ENCODE data around the gene CANX.

CANX gene

GRCh38 chr5:179766021-179766725 is 67.4 kb downstream of the CANX start:
- POLR2A ChIA-PET = interaction anchor here (0.8 to 1.2 kb wide), 3 partner anchors 9 to 33 kb away, joined by 3 to 4 read pairs (median 3); no protein-coding TSS in a partner anchor
- TF ChIP-seq CTCF (IDR thresholded peaks at IDR 0.05; ENCODE audit: insufficient read depth, low read length, missing control alignments) = no peak
- CTCF ChIA-PET = interaction anchor here (0.6 to 4.9 kb wide), 6 partner anchors 10 to 30 kb away, joined by 3 to 42 read pairs (median 4); no protein-coding TSS in a partner anchor
- no peak for DNase-seq (ENCODE audit: low read depth, low spot score)
- H3K4me3 ChIP-seq (ENCODE audit: low read depth, low read length) = no peak overlapping the region

- POLR2A ChIA-PET = interaction anchor here (0.8 to 1.2 kb wide), 2 partner anchors 9 to 14 kb away, joined by 3 to 4 read pairs; no protein-coding TSS in a partner anchor
Measured at GRCh38 chr5:179766726-179767455, 68.1 kb downstream of the CANX start.

GRCh38 chr5:179767496-179768100 is 68.8 kb downstream of the CANX start:
- ChIA-PET CTCF (interaction anchor here (0.5 to 2.3 kb wide), 8 partner anchors 9 to 31 kb away, joined by 3 to 6 read pairs (median 4); partner anchors contain the start of gene LTC4S), POLR2A (interaction anchor here (0.8 to 1.2 kb wide), 2 partner anchors 8 to 13 kb away, joined by 3 to 4 read pairs; no protein-coding TSS in a partner anchor)
- no peak for DNase-seq (ENCODE audit: low read depth, low spot score)
- TF ChIP-seq CTCF (IDR thresholded peaks at IDR 0.05; ENCODE audit: insufficient read depth, low read length, missing control alignments) = no peak
- no peak overlapping the region for H3K4me3 ChIP-seq (ENCODE audit: low read depth, low read length)

More at GRCh38 chr5:179766726-179767455, 68.1 kb downstream of the CANX start:
- no peak for TF ChIP-seq CTCF (IDR thresholded peaks at IDR 0.05; ENCODE audit: insufficient read depth, low read length, missing control alignments)
- H3K4me3 ChIP-seq (ENCODE audit: low read depth, low read length) = no peak overlapping the region
- no peak for DNase-seq (ENCODE audit: low read depth, low spot score)
- CTCF ChIA-PET = interaction anchor here (0.5 to 2.3 kb wide), 10 partner anchors 9 to 30 kb away, joined by 3 to 6 read pairs (median 4); partner anchors contain the start of gene LTC4S

- TF ChIP-seq CTCF (IDR thresholded peaks at IDR 0.05; ENCODE audit: insufficient read depth, low read length, missing control alignments) = no peak
- POLR2A ChIA-PET = no interaction called here
- DNase-seq (ENCODE audit: low read depth, low spot score) = no peak
- CTCF ChIA-PET = interaction anchor here (1.0 to 2.3 kb wide), 3 partner anchors 13 to 28 kb away, joined by 3 to 6 read pairs (median 6); no protein-coding TSS in a partner anchor
- H3K4me3 ChIP-seq (ENCODE audit: low read depth, low read length) = no peak overlapping the region
Measured at GRCh38 chr5:179768326-179769085, 69.7 kb downstream of the CANX start.

GRCh38 chr5:179769271-179769670 is 70.5 kb downstream of the CANX start:
- no peak overlapping the region for H3K4me3 ChIP-seq (ENCODE audit: low read depth, low read length)
- POLR2A ChIA-PET = no interaction called here
- no peak for TF ChIP-seq CTCF (IDR thresholded peaks at IDR 0.05; ENCODE audit: insufficient read depth, low read length, missing control alignments)
- CTCF ChIA-PET = interaction anchor here (1.0 kb wide), 1 partner anchor 14 kb away, joined by 3 read pairs; no protein-coding TSS in a partner anchor
- no peak for DNase-seq (ENCODE audit: low read depth, low spot score)

Data from AG04449 (cell line).